KBM-7 (cell line): ENCODE results near the gene CMTM7.

Experiments
- DNase-seq: peaks from one replicate; pipeline ENCODE4 v3.0.0-alpha.2; 2015
- in situ Hi-C: fragments of 300-500 bp; cut with MboI; formaldehyde crosslinking; loops from 2 replicates; pipeline ENCODE4 v1.14.3; 2020; ENCODE audit warnings: low sequenced_read_pairs, low pct_unique_long_range_greater_than_20kb, mixed read lengths

The CMTM7 gene

GRCh38 chr3:32391643-32392535 lies at the start of gene CMTM7:
CMTM7 (plus strand) TSS chr3:32391853; CDS start chr3:32391907, 54 bp downstream.
- in situ Hi-C loops: no loop called here
- DNase-seq: peak; percentile 68

GRCh38 chr3:32347343-32348125 lies 44.1 kb upstream of the CMTM7 start:
- in situ Hi-C loops: no loop called here
- DNase-seq: no peak

- DNase-seq: no peak
- in situ Hi-C loops: no loop called here
Measured at GRCh38 chr3:32349184-32349583, 42.5 kb upstream of the CMTM7 start.

GRCh38 chr3:32352563-32352962 lies 39.1 kb upstream of the CMTM7 start:
- in situ Hi-C loops: no loop called here
- DNase-seq: no peak

GRCh38 chr3:32353351-32353750 lies 38.3 kb upstream of the CMTM7 start:
- no peak for DNase-seq
- in situ Hi-C loops: no loop called here

- DNase-seq: no peak
- in situ Hi-C loops: no loop called here
Measured at GRCh38 chr3:32354362-32354778, 37.3 kb upstream of the CMTM7 start.

- in situ Hi-C loops: no loop called here
- no peak for DNase-seq
Measured at GRCh38 chr3:32355751-32356291, 35.8 kb upstream of the CMTM7 start.

GRCh38 chr3:32359766-32360492 lies 31.7 kb upstream of the CMTM7 start:
- no peak for DNase-seq
- in situ Hi-C loops: no loop called here

GRCh38 chr3:32360493-32360827 lies 31.2 kb upstream of the CMTM7 start:
- no peak for DNase-seq
- in situ Hi-C loops: no loop called here

- no peak for DNase-seq
- in situ Hi-C loops: no loop called here
Measured at GRCh38 chr3:32366638-32367397, 24.8 kb upstream of the CMTM7 start.

GRCh38 chr3:32367442-32367841 lies 24.2 kb upstream of the CMTM7 start:
- in situ Hi-C loops: no loop called here
- DNase-seq: no peak

- DNase-seq: no peak
- in situ Hi-C loops: no loop called here
Measured at GRCh38 chr3:32371461-32372212, 20.0 kb upstream of the CMTM7 start.

- in situ Hi-C loops: no loop called here
- DNase-seq: no peak
Measured at GRCh38 chr3:32372213-32372490, 19.5 kb upstream of the CMTM7 start.

- in situ Hi-C loops: no loop called here
- no peak for DNase-seq
Measured at GRCh38 chr3:32373276-32373675, 18.4 kb upstream of the CMTM7 start.

- in situ Hi-C loops: no loop called here
- no peak for DNase-seq
Measured at GRCh38 chr3:32373844-32374243, 17.8 kb upstream of the CMTM7 start.

GRCh38 chr3:32374788-32375595 lies 16.7 kb upstream of the CMTM7 start:
- in situ Hi-C loops: no loop called here
- peak; percentile 90 for DNase-seq

- no peak for DNase-seq
- in situ Hi-C loops: no loop called here
Measured at GRCh38 chr3:32375596-32375930, 16.1 kb upstream of the CMTM7 start.

GRCh38 chr3:32376115-32376514 lies 15.5 kb upstream of the CMTM7 start:
- in situ Hi-C loops: no loop called here
- DNase-seq: no peak
